ENCODE data around the gene CYP4F8. TPM values are rescaled to one million over a fixed set of nuclear protein-coding genes. Genes with fewer than 3 reads are reported as not detected.

Gene CYP4F8
- total and polyA plus RNA-seq, 9 of the 15 experiments (the other 6 are each of a cell fraction or from before 2014, with no cell fraction given) = not detected

DNA sequence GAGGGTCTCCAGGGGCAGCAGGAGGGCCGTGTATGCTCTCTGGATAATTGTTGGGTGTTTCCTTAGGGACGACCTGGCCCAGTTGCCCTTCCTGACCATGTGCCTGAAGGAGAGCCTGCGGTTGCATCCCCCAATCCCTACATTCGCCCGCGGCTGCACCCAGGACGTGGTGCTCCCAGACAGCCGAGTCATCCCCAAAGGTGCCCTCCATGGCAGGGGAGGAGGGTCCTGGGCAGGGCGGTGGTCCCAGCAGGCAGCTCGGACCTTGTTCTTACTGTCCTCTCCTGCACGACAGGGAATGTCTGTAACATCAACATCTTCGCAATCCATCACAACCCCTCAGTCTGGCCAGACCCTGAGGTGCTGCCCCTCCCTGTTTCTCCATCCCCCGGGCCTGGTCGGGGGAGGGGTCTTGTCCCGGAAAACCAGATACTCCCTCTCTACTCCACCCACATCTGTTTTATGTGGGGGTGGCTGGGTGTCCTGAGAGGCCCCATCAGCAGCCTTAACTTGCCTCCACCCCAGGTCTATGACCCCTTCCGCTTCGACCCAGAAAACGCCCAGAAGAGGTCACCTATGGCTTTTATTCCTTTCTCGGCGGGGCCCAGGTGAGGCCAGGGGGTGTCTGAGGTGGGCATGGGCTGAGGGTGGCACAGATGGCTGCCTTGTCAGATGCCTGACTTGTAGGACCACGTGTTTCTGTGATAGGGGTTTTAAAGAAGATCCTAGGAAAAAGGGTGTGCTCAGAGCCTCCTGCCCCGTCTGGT lies 13.4 kb downstream of the CYP4F8 start:
- POLR2A ChIA-PET = no interaction called here
- intact Hi-C loops (cut with micrococcal nuclease) = loop anchor here (1.0 to 10.0 kb wide), 3 partner anchors 182 to 554 kb away; no protein-coding TSS in a partner anchor
- TF ChIP-seq RAD51 (IDR thresholded peaks at IDR 0.05; ENCODE audit: borderline replicate concordance, low read depth) (no peak), POLR2A (conservative IDR thresholded peaks at IDR 0.05) (no peak), SRSF7 (optimal IDR thresholded peaks at IDR 0.05; ENCODE audit: low read depth, low read length) (no peak), ZNF644 (tag; IDR thresholded peaks at IDR 0.05; ENCODE audit: low read depth) (no peak), MYNN (IDR thresholded peaks at IDR 0.05) (no peak), MYNN (CRISPR knock-in tag; IDR thresholded peaks at IDR 0.05) (no peak), ETV6 (IDR thresholded peaks at IDR 0.05; ENCODE audit: borderline replicate concordance in 1 of 2, low read depth in 2 of 2, low read length in 1 of 2) (no peak), ETV6 (CRISPR knock-in tag; IDR thresholded peaks at IDR 0.05; ENCODE audit: borderline replicate concordance) (no peak), HNRNPL (IDR thresholded peaks at IDR 0.05; ENCODE audit: low read depth, low read length) (no peak), PPARD (CRISPR knock-in tag; IDR thresholded peaks at IDR 0.05) (no peak), TFAM (CRISPR knock-in tag; conservative IDR thresholded peaks at IDR 0.05) (no peak), GATAD2A (IDR thresholded peaks at IDR 0.05) (no peak), ZSCAN32 (CRISPR knock-in tag; IDR thresholded peaks at IDR 0.05) (no peak)
- TF ChIP-seq, protein P1, sequence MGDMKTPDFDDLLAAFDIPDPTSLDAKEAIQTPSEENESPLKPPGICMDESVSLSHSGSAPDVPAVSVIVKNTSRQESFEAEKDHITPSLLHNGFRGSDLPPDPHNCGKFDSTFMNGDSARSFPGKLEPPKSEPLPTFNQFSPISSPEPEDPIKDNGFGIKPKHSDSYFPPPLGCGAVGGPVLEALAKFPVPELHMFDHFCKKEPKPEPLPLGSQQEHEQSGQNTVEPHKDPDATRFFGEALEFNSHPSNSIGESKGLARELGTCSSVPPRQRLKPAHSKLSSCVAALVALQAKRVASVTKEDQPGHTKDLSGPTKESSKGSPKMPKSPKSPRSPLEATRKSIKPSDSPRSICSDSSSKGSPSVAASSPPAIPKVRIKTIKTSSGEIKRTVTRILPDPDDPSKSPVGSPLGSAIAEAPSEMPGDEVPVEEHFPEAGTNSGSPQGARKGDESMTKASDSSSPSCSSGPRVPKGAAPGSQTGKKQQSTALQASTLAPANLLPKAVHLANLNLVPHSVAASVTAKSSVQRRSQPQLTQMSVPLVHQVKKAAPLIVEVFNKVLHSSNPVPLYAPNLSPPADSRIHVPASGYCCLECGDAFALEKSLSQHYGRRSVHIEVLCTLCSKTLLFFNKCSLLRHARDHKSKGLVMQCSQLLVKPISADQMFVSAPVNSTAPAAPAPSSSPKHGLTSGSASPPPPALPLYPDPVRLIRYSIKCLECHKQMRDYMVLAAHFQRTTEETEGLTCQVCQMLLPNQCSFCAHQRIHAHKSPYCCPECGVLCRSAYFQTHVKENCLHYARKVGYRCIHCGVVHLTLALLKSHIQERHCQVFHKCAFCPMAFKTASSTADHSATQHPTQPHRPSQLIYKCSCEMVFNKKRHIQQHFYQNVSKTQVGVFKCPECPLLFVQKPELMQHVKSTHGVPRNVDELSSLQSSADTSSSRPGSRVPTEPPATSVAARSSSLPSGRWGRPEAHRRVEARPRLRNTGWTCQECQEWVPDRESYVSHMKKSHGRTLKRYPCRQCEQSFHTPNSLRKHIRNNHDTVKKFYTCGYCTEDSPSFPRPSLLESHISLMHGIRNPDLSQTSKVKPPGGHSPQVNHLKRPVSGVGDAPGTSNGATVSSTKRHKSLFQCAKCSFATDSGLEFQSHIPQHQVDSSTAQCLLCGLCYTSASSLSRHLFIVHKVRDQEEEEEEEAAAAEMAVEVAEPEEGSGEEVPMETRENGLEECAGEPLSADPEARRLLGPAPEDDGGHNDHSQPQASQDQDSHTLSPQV (IDR thresholded peaks at IDR 0.05) = no peak
- TF ChIP-seq, protein P2, sequence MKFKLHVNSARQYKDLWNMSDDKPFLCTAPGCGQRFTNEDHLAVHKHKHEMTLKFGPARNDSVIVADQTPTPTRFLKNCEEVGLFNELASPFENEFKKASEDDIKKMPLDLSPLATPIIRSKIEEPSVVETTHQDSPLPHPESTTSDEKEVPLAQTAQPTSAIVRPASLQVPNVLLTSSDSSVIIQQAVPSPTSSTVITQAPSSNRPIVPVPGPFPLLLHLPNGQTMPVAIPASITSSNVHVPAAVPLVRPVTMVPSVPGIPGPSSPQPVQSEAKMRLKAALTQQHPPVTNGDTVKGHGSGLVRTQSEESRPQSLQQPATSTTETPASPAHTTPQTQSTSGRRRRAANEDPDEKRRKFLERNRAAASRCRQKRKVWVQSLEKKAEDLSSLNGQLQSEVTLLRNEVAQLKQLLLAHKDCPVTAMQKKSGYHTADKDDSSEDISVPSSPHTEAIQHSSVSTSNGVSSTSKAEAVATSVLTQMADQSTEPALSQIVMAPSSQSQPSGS (CRISPR knock-in tag; IDR thresholded peaks at IDR 0.05) = no peak
- TF ChIP-seq, protein P3, sequence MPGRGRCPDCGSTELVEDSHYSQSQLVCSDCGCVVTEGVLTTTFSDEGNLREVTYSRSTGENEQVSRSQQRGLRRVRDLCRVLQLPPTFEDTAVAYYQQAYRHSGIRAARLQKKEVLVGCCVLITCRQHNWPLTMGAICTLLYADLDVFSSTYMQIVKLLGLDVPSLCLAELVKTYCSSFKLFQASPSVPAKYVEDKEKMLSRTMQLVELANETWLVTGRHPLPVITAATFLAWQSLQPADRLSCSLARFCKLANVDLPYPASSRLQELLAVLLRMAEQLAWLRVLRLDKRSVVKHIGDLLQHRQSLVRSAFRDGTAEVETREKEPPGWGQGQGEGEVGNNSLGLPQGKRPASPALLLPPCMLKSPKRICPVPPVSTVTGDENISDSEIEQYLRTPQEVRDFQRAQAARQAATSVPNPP (IDR thresholded peaks at IDR 0.05; ENCODE audit: borderline replicate concordance, insufficient read depth, insufficient read length) = no peak

More for the DNA sequence above, 13.4 kb downstream of the CYP4F8 start:
- H3K4me1 ChIP-seq (replicated peaks in 1 of 2; ENCODE audit: control insufficient read depth in 2 of 2, insufficient read depth in 2 of 2, low read length in 2 of 2) = peaks cover 0 to 3% of the 10 kb centered on the region in 2 experiments; a peak in 1 of 5 replicates
- H3K4me3 ChIP-seq = no peak overlapping the region
- no peaks in the 10 kb centered on the region for H3K79me2 ChIP-seq (ENCODE audit: control insufficient read depth, insufficient read depth, low read length)
- CTCF ChIA-PET (ENCODE audit: low intra/inter-chr PET ratio) = interaction anchor here (0.5 to 2.1 kb wide), 3 partner anchors 219 to 557 kb away, joined by 3 to 4 read pairs (median 4); partner anchors contain the start of gene FAM32A
- DNase-seq (ENCODE audit: extremely low read depth in 1 of 4, low spot score in 3 of 4) (no peak), FAIRE-seq (no peak), ATAC-seq (no peak)
- H3K27me3 ChIP-seq (ENCODE audit: control insufficient read depth in 2 of 2, insufficient read depth in 2 of 2, low read length in 2 of 2) = no peaks in the 10 kb centered on the region; a peak in 1 of 5 replicates
- no peak overlapping the region for H3K9ac ChIP-seq (ENCODE audit: insufficient read depth in 1 of 2, low read depth in 2 of 2, low read length in 2 of 2)
- no peak overlapping the region for H2AFZ ChIP-seq (ENCODE audit: low read depth, low read length)
- H3K9me1 ChIP-seq (ENCODE audit: control insufficient read depth, insufficient read depth, low read length) = no peaks in the 10 kb centered on the region
- H3K4me2 ChIP-seq (ENCODE audit: insufficient read depth, low read length) = no peak overlapping the region
- H3K36me3 ChIP-seq (ENCODE audit: control insufficient read depth, insufficient read depth, low read length) = no peaks in the 10 kb centered on the region
- WGBS (ENCODE audit: insufficient coverage, low coverage, missing lambda C conversion rate) = 1% methylated on average over 22 of the region's 22 CpGs
- no peak overlapping the region for H3K27ac ChIP-seq (ENCODE audit: extremely low read depth, low read depth, low read length)
- no peaks in the 10 kb centered on the region for H4K20me1 ChIP-seq (replicated peaks; ENCODE audit: control insufficient read depth, insufficient read depth, low read length)
- no peaks in the 10 kb centered on the region for H3K9me3 ChIP-seq (replicated peaks; ENCODE audit: control insufficient read depth, insufficient read depth, low read depth, low read length)
- BruUV-seq (replicated peaks) = no TSS peak
- in situ Hi-C loops (cut with MboI) = loop anchor here (5.0 kb wide), 1 partner anchor 554 kb away; no protein-coding TSS in a partner anchor
